ENCODE measurements around the gene HES5.

DNA sequence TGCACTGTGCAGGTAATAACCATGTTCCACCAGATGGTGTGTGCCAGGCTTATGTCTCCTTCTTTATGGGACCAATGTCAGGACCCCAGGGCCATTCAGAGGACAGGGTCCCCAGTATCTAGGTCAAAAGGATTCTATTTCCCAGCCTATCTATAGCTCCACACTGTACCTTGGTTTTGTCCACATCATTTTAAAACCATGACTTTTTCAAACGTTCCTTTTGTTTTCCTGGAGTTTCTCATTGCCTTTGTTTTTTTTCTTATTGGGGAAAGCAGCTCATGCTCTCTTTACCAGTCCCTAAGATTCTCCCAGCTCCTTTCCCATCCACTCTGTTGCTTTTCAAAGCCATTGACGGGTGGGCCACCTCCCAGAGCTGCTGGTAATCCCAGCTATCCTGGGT, 41.4 kb downstream of the HES5 start:
- TF ChIP-seq, protein P1, sequence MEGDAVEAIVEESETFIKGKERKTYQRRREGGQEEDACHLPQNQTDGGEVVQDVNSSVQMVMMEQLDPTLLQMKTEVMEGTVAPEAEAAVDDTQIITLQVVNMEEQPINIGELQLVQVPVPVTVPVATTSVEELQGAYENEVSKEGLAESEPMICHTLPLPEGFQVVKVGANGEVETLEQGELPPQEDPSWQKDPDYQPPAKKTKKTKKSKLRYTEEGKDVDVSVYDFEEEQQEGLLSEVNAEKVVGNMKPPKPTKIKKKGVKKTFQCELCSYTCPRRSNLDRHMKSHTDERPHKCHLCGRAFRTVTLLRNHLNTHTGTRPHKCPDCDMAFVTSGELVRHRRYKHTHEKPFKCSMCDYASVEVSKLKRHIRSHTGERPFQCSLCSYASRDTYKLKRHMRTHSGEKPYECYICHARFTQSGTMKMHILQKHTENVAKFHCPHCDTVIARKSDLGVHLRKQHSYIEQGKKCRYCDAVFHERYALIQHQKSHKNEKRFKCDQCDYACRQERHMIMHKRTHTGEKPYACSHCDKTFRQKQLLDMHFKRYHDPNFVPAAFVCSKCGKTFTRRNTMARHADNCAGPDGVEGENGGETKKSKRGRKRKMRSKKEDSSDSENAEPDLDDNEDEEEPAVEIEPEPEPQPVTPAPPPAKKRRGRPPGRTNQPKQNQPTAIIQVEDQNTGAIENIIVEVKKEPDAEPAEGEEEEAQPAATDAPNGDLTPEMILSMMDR (IDR thresholded peaks at IDR 0.05; ENCODE audit: low read depth, low read length) = no peak
- TF ChIP-seq EZH2phosphoT487 (IDR thresholded peaks at IDR 0.05; ENCODE audit: low read depth) = no peak
